Keratinocyte (primary cell): Measurements from ENCODE around the gene ADGRG6. TPM values are rescaled to one million over a fixed set of nuclear protein-coding genes. Genes with fewer than 3 reads are reported as not detected.
"Not testable (repeated sequence)": the region's sequence is repeated elsewhere in the genome, so short reads cannot be mapped to it uniquely, and the experiment has no call there.

Experiments used
- DNase-seq: peaks from one replicate; pipeline ENCODE4 v3.0.0-alpha.2; 2011; ENCODE audit warnings: low read depth, missing footprints, low spot score
- FAIRE-seq: peaks from 2 replicates; lab custom pipeline; 2011; peaks lifted over from hg19 to GRCh38; lab: Jason Lieb, UNC
- H2AFZ ChIP-seq: 2 replicates; pipeline ENCODE4 v1.6.0; 2012; ENCODE audit warnings: low read length, control low read depth, inconsistent platforms; ENCODE audit not compliant: control insufficient read depth
- H3K27ac ChIP-seq: 2 replicates; pipeline ENCODE4 v1.5.1; 2011; ENCODE audit warnings: low read length; ENCODE audit not compliant: control insufficient read depth, insufficient read depth
- H3K27me3 ChIP-seq: 3 replicates; pipeline ENCODE4 v1.6.0; 2011; ENCODE audit warnings: low read length; ENCODE audit not compliant: control insufficient read depth, insufficient read depth; ENCODE audit errors: extremely low read depth
- H3K36me3 ChIP-seq, 2 experiments: 2 replicates in 1 of 2; 3 replicates in 1 of 2; pipeline ENCODE4 v1.5.1; 2011; ENCODE audit warnings: low read length in 2 of 2, mild to moderate bottlenecking in 1 of 2; ENCODE audit not compliant: control insufficient read depth in 2 of 2, insufficient read depth in 2 of 2; ENCODE audit errors: extremely low read depth in 1 of 2
- H3K4me1 ChIP-seq: 3 replicates; pipeline ENCODE4 v1.5.1; 2011; ENCODE audit warnings: low read length; ENCODE audit not compliant: control insufficient read depth, insufficient read depth; ENCODE audit errors: extremely low read depth
- H3K4me2 ChIP-seq: 3 replicates; pipeline ENCODE4 v1.6.0; 2011; ENCODE audit warnings: low read depth, low read length; ENCODE audit not compliant: control insufficient read depth, insufficient read depth; ENCODE audit errors: extremely low read depth
- H3K4me3 ChIP-seq, 3 experiments: fragments of 200-600 bp in 1 of 3; sonication (generic) in 1 of 3; 2 replicates in 2 of 3; 3 replicates in 1 of 3; pipeline ENCODE4 v1.5.1; 2011 to 2016; ENCODE audit warnings: low read length in 3 of 3, mild to moderate bottlenecking in 3 of 3, control low read depth in 2 of 3, inconsistent platforms in 1 of 3, low read depth in 1 of 3, mixed read lengths in 1 of 3, mixed run types in 1 of 3, moderate library complexity in 1 of 3; ENCODE audit not compliant: control insufficient read depth in 2 of 3, insufficient read depth in 2 of 3; ENCODE audit errors: extremely low read depth in 1 of 3
- H3K79me2 ChIP-seq: 2 replicates; pipeline ENCODE4 v1.6.0; 2012; ENCODE audit warnings: low read length; ENCODE audit not compliant: control insufficient read depth, insufficient read depth
- H3K9ac ChIP-seq: 3 replicates; pipeline ENCODE4 v1.6.0; 2011; ENCODE audit warnings: low read length; ENCODE audit not compliant: control insufficient read depth, insufficient read depth; ENCODE audit errors: extremely low read depth
- H3K9me1 ChIP-seq: 3 replicates; pipeline ENCODE4 v1.6.0; 2011; ENCODE audit warnings: low read length; ENCODE audit not compliant: control insufficient read depth, insufficient read depth; ENCODE audit errors: extremely low read depth
- H3K9me3 ChIP-seq: 2 replicates; pipeline ENCODE4 v1.5.1; 2012; ENCODE audit warnings: low read depth, low read length; ENCODE audit not compliant: control insufficient read depth
- H4K20me1 ChIP-seq: 3 replicates; pipeline ENCODE4 v1.6.0; 2011; ENCODE audit warnings: low read length; ENCODE audit not compliant: control insufficient read depth, insufficient read depth; ENCODE audit errors: extremely low read depth
- CTCF ChIP-seq, 3 experiments: IDR thresholded peaks in 1 of 3; conservative IDR thresholded peaks in 1 of 3; optimal IDR thresholded peaks in 1 of 3; 2 replicates in 2 of 3; 3 replicates in 1 of 3; pipeline versions ENCODE3 to v1.5.1; 2011; ENCODE audit warnings: low read length in 3 of 3, mild to moderate bottlenecking in 3 of 3, moderate library complexity in 2 of 3, control low read depth in 1 of 3, inconsistent platforms in 1 of 3; ENCODE audit not compliant: insufficient read depth in 2 of 3; ENCODE audit errors: extremely low read depth in 1 of 3
- EZH2 ChIP-seq: IDR thresholded peaks from one replicate; pipeline ENCODE4 v1.6.1; 2012; ENCODE audit warnings: inconsistent platforms, mild to moderate bottlenecking, low read length, moderate library complexity
- dilution Hi-C: fragments of 300-500 bp; cut with MboI; formaldehyde crosslinking; loops from one replicate; pipeline ENCODE4 v1.7.0; 2020; ENCODE audit warnings: low sequenced_read_pairs; ENCODE audit not compliant: extremely low pct_ligation_motif_present
- polyA plus RNA-seq, 5 experiments: library from polyadenylated mRNA; depleted of rRNA in 3 of 5; stranded (reverse) in 3 of 5; stranded (forward) in 1 of 5; unstranded in 1 of 5; fragments of >200 nt; gene quantifications; 1 replicate in 1 of 5; 2 replicates in 3 of 5; 3 replicates in 1 of 5; pipeline versions ENCODE4 v1.2.1 to v1.2.3, GENCODE V29; 2011 to 2012; ENCODE audit warnings: missing spikeins in 2 of 5, low read depth in 1 of 5, low replicate concordance in 1 of 5

ADGRG6 gene
- polyA plus RNA-seq, 1 donor (not counting 4 experiments of a cell fraction or from before 2014, with no cell fraction given), result 20.1 TPM

GRCh38 chr6:142452993-142453392, 151.2 kb downstream of the ADGRG6 start:
- H3K36me3 ChIP-seq, result peaks cover 0 to 1% of the 10 kb centered on the region in 2 experiments
- no peak overlapping the region for H2AFZ ChIP-seq
- TF ChIP-seq EZH2 (no peak), CTCF (optimal IDR thresholded peaks at IDR 0.05 in 1 of 3, IDR thresholded peaks at IDR 0.05 in 1 of 3, conservative IDR thresholded peaks at IDR 0.05 in 1 of 3; ENCODE audit: extremely low read depth in 1 of 3, insufficient read depth in 2 of 3, low read length in 3 of 3) (no peak)
- no peaks in the 10 kb centered on the region for H3K9me1 ChIP-seq
- H3K9me3 ChIP-seq, result no peaks in the 10 kb centered on the region
- FAIRE-seq (no peak), DNase-seq (no peak)
- no peaks in the 10 kb centered on the region for H3K79me2 ChIP-seq
- dilution Hi-C loops, result no loop called here
- H3K9ac ChIP-seq, result no peak overlapping the region
- H4K20me1 ChIP-seq, result no peaks in the 10 kb centered on the region
- H3K27me3 ChIP-seq, result no peaks in the 10 kb centered on the region
- no peaks in the 10 kb centered on the region for H3K4me1 ChIP-seq
- H3K4me3 ChIP-seq, result no peak overlapping the region
- no peak overlapping the region for H3K4me2 ChIP-seq
- no peak overlapping the region for H3K27ac ChIP-seq

- H4K20me1 ChIP-seq, dilution Hi-C loops, H3K27ac ChIP-seq, H3K9ac ChIP-seq, FAIRE-seq, H3K36me3 ChIP-seq, H3K79me2 ChIP-seq, H3K4me1 ChIP-seq, DNase-seq, H3K4me2 ChIP-seq, H3K9me1 ChIP-seq, H2AFZ ChIP-seq, H3K4me3 ChIP-seq, H3K27me3 ChIP-seq, H3K9me3 ChIP-seq: not testable (repeated sequence)
Measured at GRCh38 chr6:142454196-142454595, 152.4 kb downstream of the ADGRG6 start.

GRCh38 chr6:142454848-142455247, 153.0 kb downstream of the ADGRG6 start:
- H4K20me1 ChIP-seq, H3K79me2 ChIP-seq, H3K9ac ChIP-seq, DNase-seq, H2AFZ ChIP-seq, H3K36me3 ChIP-seq, H3K4me2 ChIP-seq, FAIRE-seq, H3K9me3 ChIP-seq, H3K4me1 ChIP-seq, H3K4me3 ChIP-seq, H3K27me3 ChIP-seq, dilution Hi-C loops, H3K27ac ChIP-seq, H3K9me1 ChIP-seq: not testable (repeated sequence)
